Activated naive CD4-positive, alpha-beta T cell treated with anti-CD3 and anti-CD28 coated beads, Interleukin-2, amount 50 U/mL, for 24 hours (primary cell): ENCODE results near the gene ATG7.

Experiments
- H3K27ac Mint-ChIP-seq: one replicate; pipeline ENCODE4 v1.8.0; 2021; ENCODE audit warnings: mild to moderate bottlenecking, mixed read lengths
- H3K27me3 Mint-ChIP-seq: one replicate; pipeline ENCODE4 v1.8.0; 2021; ENCODE audit warnings: mixed read lengths
- H3K36me3 Mint-ChIP-seq: one replicate; pipeline ENCODE4 v1.8.0; 2021; ENCODE audit warnings: mixed read lengths
- H3K4me1 Mint-ChIP-seq: one replicate; pipeline ENCODE4 v1.8.0; 2021; ENCODE audit warnings: mixed read lengths
- H3K4me3 Mint-ChIP-seq: one replicate; pipeline ENCODE4 v1.8.0; 2021; ENCODE audit warnings: mild to moderate bottlenecking, mixed read lengths
- H3K9me3 Mint-ChIP-seq: one replicate; pipeline ENCODE4 v1.8.0; 2021; ENCODE audit warnings: mixed read lengths

ATG7 gene

GRCh38 chr3:11604139-11604892, 332.1 kb downstream of the ATG7 start:
- Mint-ChIP-seq H3K27ac (no peak overlapping the region), H3K27me3 (no peaks in the 10 kb centered on the region), H3K36me3 (peaks cover 20% of the 10 kb centered on the region), H3K4me3 (no peak overlapping the region), H3K4me1 (peaks cover 59% of the 10 kb centered on the region), H3K9me3 (no peaks in the 10 kb centered on the region)

GRCh38 chr3:11605398-11605797, 333.2 kb downstream of the ATG7 start:
- Mint-ChIP-seq H3K36me3 (peaks cover 16% of the 10 kb centered on the region), H3K27me3 (no peaks in the 10 kb centered on the region), H3K4me1 (peaks cover 70% of the 10 kb centered on the region), H3K9me3 (no peaks in the 10 kb centered on the region), H3K27ac (no peak overlapping the region), H3K4me3 (no peak overlapping the region)

- Mint-ChIP-seq H3K27me3 (no peaks in the 10 kb centered on the region), H3K4me3 (no peak overlapping the region), H3K27ac (peak overlapping the region; percentile 59), H3K4me1 (peaks cover 78% of the 10 kb centered on the region), H3K36me3 (peaks cover 9% of the 10 kb centered on the region), H3K9me3 (no peaks in the 10 kb centered on the region)
Observed at GRCh38 chr3:11606090-11606784, 334.0 kb downstream of the ATG7 start.

- Mint-ChIP-seq H3K27me3 (no peaks in the 10 kb centered on the region), H3K9me3 (no peaks in the 10 kb centered on the region), H3K4me1 (peaks cover 78% of the 10 kb centered on the region), H3K36me3 (peaks cover 6% of the 10 kb centered on the region), H3K4me3 (no peak overlapping the region), H3K27ac (peak overlapping the region; percentile 67)
Observed at GRCh38 chr3:11606865-11607440, 334.8 kb downstream of the ATG7 start.
